ENCODE data around the gene L3MBTL4.

The L3MBTL4 gene

DNA sequence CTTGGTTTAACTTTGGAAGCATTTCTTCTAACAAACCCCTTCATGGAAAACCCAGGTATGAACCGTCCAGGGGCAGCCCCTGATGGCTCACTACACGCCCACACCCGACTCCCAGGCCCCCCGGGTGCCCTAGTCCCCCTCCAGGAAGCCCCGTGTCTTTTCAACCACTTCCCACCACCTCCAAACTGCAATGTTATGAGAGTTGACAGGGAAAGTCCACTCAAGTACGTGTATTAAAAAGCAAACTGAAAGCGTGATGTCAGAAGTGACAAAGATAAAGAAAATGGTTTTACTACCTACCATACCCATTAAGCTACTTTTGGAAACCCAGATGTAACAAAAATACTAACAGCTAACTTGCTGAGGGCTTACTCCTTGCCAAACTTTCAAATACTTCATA is 51.5 kb downstream of the L3MBTL4 start:
- no peak for DNase-seq (ENCODE audit: low read depth)

DNA sequence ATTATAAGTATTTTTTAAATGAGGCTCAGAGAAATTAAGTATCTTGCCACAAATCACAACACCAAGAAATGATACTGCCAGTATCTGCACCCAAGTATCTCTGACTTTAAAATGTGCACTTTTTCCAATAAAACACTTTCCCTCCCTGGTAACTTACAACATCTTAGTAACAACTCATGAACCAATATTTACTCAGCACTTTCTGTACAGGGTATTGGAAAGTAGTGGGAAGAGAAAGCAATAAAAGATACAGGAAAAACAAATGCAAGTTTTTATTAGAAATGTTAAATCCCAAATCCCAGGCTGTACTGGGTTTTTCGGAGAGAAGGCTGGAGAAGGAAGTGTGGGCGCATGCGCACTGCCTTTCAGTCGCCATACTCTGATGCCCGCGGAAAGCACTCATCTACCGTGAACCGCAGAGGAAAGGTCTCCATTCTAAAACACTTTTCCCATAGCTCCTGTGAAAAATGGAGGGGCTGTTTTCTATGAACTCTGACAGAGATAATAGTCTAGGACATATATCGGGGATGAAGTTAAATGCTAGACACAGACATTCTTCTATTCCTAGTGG is 52.1 kb downstream of the L3MBTL4 start:
- no peak for DNase-seq (ENCODE audit: low read depth)

DNA sequence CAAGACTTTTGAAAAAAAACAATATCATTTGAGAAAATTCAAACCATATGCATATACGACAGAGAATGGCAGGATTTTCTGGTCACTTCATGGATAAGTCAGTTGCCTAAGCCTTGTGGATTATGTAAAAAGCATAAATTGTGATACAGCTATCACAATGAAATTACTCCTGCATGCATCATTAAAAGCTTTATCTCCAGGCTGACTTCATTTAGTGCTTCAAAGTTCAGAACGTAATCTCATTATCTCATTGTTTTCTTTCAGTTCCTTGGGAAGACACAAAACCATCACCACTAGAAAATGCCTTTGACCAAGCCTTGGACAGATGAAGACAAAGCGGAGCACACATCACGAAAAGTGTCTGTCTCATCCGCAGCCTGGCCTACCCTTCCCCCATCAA is 57.0 kb downstream of the L3MBTL4 start:
- no peak for DNase-seq (ENCODE audit: low read depth)

DNA sequence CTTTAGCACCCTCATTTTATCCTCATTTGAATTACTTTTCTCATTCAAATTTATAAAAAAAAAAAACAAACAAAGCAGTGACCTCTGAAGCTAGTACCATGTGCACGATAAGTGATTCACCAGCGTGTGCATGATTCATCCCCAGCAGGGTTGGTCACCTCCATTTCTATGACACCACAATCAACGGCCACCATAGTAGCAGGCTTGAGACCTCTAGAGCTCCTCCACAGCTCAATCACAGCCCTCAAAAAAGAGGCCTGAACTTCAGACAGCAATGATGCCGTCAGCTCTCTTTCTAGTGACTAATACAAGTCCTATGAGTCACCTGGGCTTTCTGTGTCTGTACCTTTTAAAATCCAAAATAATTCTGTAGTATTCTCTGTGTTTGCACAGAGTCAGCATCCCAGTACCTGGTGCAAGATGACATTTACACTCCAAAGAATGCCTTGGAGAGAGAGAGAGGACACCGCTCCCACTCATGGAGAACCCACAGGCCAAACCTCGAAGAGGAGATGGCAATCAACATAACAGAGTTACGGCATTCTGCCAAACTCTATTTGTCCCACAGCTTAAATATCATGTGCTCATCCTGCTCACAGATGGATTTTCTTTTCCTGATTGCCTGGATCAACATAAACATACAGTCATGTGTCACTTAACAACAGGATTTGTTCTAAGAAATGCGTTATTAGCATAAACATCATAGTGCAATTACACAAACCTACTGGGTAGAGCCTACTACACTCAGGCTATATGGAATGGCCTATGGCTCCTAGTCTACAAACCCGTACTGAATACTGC is 58.7 kb downstream of the L3MBTL4 start:
- DNase-seq (ENCODE audit: low read depth): peak; percentile 0

DNA sequence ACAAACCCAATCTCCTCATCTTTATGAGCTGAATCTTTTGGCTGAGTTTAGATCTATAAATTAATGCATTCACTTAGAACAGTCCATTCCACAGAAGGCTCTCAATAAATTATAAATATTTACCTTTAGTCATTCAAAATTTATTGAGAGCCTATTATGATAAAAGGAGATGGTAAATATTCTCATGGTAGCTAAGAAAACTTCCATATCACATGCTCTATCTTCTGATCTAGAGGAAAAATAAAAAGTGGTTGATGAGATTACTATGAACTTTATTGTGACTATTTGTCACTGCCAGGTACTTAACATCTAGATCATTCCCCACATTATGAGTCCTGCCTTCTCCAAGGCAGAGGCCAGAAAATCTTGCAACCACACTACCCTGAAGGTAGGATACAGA is 62.4 kb downstream of the L3MBTL4 start:
- no peak for DNase-seq (ENCODE audit: low read depth)

DNA sequence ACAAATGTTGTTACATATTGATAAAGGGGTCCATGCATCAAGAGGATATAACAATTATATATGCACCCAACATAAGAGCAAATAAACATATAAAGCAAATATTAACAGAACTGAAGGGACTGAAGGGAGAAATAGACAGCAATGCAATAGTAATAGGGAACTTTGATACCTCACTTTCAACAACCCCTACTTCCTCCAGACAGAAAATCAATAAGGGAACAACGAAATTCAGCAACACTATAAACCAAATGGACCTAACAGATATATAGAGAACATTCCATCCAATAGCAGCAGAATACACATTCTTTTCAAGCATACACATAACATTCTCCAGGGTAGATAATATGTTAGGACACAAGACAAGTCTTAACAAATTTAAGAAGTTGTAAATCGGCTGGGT is 71.7 kb downstream of the L3MBTL4 start:
- DNase-seq (ENCODE audit: low read depth): no peak

DNA sequence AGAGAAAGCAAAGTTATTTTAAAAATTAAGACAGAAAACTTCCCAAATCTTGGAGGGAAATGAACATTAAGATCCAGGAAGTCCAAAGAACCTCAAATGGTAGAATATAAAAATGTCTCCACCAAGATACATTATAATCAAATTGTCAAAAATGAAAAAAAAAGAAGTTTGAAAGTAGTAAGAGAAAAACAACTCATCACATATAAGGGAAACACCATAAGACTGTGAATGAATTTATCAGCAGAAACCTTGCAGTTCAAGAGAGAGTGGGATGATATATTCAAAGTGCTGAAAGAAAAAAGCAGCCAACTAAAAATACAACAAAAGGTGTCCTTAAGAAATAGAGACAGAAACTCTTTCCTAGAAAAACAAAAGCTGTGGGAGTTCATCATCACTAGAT is 73.0 kb downstream of the L3MBTL4 start:
- DNase-seq (ENCODE audit: low read depth): no peak

DNA sequence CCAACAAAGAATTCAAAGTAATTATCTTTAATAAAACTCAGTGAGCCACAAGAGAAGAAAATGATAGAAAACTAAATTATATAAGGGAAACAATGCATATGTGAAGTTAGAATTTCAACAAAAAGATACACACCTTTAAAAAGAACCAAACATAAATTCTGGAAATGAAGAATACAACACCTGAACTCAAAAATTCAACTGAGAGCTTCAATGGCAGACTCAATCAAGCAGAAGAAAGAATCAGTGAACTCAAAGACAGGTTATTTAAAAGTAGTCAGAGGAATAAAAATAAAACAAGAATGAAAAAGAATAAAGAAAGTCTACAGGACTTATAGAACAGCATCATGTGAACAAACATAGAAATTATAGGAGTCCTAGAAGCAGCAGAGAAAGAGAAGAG is 73.4 kb downstream of the L3MBTL4 start:
- no peak for DNase-seq (ENCODE audit: low read depth)

DNA sequence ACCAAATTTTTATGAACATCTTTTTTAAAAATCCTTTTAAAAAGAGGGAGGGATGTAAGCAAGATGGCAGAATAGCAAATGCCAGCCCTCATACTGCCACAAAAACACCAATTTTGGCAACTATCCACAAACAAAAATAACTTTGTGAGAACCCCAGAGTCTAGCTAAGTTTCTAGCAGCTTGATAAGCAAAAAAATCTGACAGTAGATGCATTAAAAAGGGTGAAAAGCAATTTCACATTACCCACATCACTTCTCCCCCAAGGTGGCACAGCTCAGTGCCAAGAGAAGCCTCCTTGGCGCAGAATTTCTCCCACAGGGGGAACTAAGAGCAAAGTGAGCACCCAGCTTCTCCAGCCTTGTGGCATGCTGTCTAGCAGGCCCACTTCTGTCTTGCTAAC is 74.6 kb downstream of the L3MBTL4 start:
- no peak for DNase-seq (ENCODE audit: low read depth)

DNA sequence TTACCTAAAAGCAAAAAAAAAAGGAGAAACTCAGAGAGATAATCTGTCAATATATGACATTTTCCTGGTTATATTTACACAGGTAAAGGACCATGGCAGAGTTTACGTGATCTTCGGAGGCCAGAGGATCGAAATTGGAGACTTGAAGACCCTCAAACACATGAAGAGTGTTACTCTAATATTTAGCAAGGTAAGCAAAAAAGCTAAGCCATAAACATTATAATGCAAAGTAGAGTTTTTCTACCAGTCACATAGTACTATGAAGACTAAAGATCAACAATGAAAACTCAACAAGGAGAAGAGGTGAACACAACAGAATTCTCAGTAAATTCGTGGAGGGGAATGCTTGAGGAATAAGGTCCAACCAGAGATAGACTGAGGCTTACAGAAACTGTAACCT is 78.5 kb downstream of the L3MBTL4 start:
- DNase-seq (ENCODE audit: low read depth): no peak

DNA sequence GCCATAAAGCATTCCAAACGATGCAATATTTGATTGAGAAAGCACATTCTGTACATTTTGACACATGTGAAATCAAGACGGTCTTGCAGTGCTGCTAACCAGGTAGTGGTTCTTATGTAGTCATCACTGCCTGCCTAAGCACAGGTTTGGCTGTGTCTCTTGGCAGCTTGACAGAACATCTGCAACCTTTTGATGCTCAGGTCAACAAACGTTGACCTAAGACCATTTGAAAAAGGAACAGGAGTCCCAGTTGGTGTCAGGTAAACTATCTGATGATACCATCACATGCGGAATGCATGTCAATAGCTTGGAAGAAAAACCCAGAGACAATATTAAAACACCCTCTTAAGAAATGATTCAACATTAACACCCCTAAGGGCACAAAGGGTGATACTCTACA is 80.7 kb downstream of the L3MBTL4 start:
- DNase-seq (ENCODE audit: low read depth): no peak

DNA sequence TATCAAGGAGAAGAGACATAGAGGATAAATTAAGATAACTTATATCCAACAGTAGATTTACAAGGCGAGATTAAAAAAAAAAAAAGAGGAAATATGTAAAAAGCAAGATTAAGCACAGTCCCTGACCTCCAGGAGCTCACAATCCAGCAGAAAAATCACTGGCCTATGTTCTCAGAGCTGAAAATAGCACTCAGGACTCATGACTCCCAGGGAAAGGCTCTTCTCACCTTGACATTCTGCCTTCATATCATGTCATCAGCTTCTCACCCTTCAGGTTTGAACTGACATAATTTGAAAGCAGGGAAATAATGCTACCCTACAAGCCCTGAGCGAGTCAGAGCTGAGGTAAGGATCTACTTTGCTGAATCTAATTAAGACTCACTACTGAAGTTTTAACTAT is 82.8 kb downstream of the L3MBTL4 start:
- DNase-seq (ENCODE audit: low read depth): no peak

DNA sequence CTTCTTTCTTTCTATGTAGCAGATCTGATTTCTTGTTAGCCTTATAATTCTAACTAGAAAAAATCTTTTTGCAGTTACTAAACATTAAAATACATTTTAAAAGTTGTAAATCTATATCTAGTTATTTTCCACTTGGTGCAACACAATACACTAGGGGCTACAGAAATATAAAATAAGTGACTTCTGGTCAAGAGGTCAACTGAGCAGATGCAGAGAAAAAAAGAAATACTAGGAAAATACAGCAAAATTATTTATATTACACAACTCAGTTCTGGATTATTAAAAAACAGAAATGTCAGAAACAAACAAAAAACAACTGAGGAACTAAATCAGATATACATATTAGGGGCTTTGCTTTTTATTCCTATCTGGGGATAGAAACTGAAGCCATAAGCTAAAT is 83.9 kb downstream of the L3MBTL4 start:
- no peak for DNase-seq (ENCODE audit: low read depth)

DNA sequence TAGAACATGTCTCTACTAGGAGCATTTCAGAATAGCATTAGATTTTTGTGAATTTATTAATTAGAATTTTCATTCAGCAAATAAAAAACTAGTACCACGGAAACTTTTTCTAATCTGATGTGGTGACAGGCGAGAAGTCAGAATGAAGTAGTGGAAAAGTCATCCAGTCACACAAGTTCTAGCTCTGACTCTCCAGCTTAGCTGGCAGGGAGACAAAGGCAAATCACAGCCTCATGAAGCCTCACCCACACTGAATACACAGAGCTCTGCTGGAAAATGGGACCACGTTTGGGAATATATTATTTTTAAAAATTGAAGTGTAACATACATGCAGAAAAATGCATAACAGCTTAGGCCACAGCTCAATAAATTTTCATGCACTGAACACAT is 86.1 kb downstream of the L3MBTL4 start:
- no peak for DNase-seq (ENCODE audit: low read depth)

DNA sequence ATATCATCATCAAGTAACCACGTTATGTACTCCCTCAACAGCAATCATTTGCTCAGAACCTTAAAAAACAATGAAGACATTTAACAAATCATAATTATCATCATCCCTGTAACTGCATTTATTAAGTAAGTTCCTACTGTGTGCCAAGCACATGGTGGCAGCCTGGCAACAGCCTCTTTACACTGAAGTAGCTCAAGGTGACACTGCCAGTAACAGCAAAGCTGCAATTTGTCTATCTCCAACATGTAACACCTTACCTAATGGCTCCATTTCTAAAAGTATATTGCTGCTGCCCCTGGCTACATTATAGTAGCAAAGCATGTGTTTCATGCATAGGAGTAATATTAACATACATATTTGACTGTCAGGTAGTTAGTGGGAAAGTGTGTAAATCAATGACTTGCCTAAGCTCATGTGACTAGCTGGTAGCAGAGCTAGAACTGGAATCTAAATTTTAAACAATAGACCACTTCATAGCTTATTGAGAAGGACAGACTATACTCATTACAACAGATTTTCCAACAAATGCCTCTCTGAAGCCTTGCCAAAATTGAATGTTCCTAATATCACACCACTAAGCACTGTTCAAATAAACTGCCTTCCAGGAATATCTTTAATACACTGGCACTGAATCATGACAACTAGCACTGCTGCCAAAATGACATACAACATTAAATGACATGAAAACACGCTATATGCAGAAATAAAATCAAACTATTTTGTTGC is 86.7 kb downstream of the L3MBTL4 start:
- DNase-seq (ENCODE audit: low read depth): no peak

DNA sequence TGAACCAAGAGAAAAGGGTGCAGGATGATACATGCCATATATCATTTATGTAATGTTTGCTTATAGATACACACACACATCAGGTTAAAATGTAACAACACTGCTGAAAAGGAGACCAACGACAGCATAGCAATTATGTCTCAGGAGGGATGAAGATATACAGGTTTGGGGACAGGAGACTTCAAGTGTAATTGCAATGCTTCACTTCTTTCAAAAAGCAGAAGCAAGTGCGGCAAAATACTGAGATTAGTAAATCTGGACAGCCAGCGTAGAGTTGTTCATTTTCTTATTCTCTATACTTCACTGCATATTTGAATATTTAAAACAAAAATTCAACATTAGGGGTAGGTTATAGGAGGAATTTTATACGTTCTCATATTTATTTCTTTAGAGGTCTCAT is 87.2 kb downstream of the L3MBTL4 start:
- DNase-seq (ENCODE audit: low read depth): no peak

DNA sequence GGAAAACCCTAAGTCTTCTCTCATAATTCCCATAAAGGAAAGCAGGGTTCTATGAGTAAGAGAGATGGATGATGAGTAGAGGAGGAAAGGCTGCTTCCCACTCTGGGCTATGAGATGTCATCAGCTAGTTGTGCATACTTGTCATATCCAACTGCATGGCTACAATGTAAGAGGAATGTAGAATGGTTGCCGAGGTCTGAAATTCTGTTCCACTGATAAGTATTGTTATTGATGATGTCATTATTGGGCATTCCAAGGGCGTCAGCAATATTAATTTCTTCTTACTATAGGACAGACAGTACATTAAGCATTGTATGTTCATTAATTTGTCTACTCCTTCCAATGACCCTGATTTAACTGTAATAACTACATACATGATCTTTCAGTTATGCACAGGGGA is 88.1 kb downstream of the L3MBTL4 start:
- DNase-seq (ENCODE audit: low read depth): no peak

DNA sequence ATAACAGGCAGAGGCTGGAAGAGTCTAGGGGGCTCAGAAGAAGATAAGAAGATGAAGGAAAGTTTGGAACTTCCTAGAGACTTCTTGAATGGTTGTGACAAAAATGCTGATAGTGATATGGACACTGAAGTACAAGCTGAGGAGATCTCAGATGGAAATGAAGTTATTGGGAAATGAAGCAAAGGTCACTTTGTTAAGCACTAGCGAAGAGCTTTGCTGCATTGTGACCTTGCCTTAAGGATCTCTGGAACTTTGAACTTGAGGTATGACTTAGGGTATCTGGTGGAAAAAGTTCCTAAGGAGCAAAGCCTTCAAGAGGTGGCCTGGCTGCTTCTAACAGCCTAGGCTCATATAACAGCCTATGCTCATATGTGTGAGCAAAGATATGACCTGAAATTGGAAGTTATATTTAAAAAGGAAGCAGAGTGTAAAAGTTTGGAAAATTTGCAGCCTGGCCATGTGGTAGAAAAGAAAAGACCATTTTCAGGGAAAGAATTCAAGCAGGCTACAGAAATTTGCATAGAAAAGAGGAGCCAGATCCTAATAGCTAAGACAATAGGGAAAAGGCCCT is 91.3 kb downstream of the L3MBTL4 start:
- DNase-seq (ENCODE audit: low read depth): no peak

DNA sequence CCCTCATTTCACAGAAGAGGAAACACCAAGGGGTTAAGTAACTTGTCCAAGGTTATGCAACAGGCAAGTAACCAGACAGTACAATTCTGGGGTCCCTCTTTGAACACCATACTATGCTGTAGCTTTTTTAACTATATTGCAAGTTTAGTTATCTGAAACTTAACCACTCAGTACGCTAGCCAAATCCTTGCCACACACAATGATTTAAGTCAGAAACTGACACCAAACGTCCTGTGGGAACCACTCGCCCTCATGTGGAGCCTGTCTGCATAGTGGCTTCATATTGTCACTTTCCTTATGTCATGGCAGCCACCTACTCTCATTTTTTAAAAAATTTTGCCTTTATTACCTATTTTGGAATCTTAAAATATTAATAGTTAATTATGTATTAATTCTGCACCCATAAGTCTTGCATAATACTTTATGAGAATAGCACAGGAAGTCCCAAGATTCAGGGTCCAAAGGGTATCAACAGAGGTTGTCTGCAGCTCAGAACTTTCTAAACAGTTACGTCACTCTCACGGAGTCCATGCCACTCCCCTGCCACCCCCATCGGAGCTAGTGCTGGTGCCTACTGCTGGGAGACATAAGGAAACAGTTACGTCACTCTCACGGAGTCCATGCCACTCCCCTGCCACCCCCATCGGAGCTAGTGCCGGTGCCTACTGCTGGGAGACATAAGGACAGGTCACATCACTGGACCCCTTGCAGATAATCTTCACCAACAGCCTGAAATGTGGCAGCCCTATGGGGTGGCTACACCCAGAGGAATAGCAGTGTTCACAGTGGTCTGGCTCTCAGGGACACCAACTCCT is 99.0 kb downstream of the L3MBTL4 start:
- no peak for DNase-seq (ENCODE audit: low read depth)

DNA sequence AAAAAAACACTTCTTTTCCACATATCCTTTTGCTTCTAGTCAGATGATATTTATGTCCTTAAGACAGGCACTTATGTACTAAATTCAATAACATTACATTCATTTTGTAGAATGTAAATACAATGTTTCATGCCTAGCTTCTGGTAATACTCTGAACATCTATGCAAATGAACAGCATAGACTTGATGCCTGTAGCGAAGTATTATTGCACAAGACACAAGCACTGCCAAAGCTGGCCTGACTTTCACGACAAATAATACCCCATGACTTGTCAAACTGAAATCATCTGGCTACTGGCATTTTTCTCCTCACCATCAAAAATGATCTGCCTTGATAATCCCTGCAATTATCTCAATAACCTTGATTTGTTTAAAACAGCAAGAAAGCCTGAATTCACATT is 101.3 kb downstream of the L3MBTL4 start:
- DNase-seq (ENCODE audit: low read depth): no peak

DNA sequence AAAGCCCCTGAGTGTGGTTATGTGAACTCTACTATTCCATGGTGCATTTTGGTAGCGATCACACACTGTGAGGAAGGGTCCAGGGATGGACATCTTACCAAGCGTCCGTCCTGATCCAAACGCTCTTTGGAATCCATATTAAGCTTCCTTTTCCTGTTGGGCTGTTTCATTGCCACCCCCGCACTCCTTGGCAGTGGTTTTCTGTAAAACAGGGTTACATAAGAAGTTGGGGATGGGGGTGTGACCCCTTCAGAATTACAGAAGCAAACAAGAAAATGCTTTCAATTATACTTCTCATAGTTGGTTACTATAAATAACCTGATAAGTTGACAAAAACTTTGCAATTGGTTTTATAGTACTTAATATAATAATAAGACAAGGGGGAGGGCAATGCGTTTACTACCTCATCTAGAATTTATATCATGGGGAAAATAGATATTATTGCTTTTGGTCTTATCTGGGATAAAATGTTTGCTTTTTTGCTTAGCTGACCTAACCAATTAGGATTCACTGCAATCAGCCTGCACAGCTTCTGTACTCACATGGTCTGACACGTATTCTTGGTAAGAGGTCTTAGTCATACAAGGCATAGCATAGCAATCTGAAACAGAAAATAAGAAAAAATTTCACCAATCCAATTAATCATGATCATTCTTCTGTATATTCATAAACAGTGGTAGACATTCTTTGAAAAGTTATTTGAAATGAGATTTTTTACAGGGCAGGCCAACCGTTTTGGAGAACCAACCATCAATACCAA is 103.1 kb downstream of the L3MBTL4 start:
- DNase-seq (ENCODE audit: low read depth): no peak

DNA sequence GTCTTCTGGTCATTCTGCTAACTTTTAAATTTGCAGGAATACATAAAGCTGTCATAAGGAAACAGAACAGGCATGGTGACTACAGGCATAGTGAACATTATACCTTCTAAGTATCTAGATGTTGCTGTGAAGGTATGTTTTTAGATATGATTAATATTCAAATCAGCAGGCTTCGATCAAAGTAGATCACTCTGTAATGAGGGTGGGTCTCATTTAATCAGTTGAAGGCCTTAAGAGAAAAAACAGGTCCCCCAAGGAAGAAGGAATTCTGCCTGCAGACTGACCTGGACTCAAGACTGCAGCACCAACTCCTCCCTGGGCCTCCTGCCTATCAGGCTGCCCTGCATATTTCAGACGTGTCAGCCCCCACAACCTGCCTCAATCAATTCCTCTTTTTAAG is 104.0 kb downstream of the L3MBTL4 start:
- no peak for DNase-seq (ENCODE audit: low read depth)

Measured in ELR (cell line).